CD14-positive monocyte (primary cell): ENCODE results near the gene ATP1A2. TPM values are rescaled to one million over a fixed set of nuclear protein-coding genes. Genes with fewer than 3 reads are reported as not detected.

Source experiments
- DNase-seq, 3 donors: peaks; one replicate each; pipeline ENCODE4 v3.0.0-alpha.2; 2011 to 2022
- H2AFZ ChIP-seq: 2 replicates; pipeline ENCODE4 v1.6.0; 2012; ENCODE audit warnings: mild to moderate bottlenecking, low read depth, low read length, inconsistent platforms; ENCODE audit not compliant: insufficient read depth, poor library complexity, severe bottlenecking
- H3K27ac ChIP-seq, 2 donors: 1 replicate in 1 of 2; 2 replicates in 1 of 2; pipeline ENCODE4 v1.5.1; 2012 to 2013; ENCODE audit warnings: low read length in 2 of 2, control low read depth in 1 of 2, inconsistent platforms in 1 of 2, low read depth in 1 of 2, mild to moderate bottlenecking in 1 of 2
- H3K27me3 ChIP-seq, 2 donors: one replicate each; pipeline versions ENCODE4 v1.6.0 to v1.6.1; 2011 to 2013; ENCODE audit warnings: low read length in 2 of 2; ENCODE audit not compliant: control insufficient read depth in 2 of 2, insufficient read depth in 2 of 2
- H3K36me3 ChIP-seq, 2 donors: replicated peaks in 1 of 2; 1 replicate in 1 of 2; 2 replicates in 1 of 2; pipeline versions ENCODE4 v1.5.1 to v1.6.1; 2012 to 2013; ENCODE audit warnings: low read length in 2 of 2, control low read depth in 1 of 2, inconsistent platforms in 1 of 2, mild to moderate bottlenecking in 1 of 2; ENCODE audit not compliant: insufficient read depth in 2 of 2, control insufficient read depth in 1 of 2
- H3K4me1 ChIP-seq, 2 donors: 1 replicate in 1 of 2; 2 replicates in 1 of 2; pipeline versions ENCODE4 v1.5.1 to v1.6.1; 2012 to 2013; ENCODE audit warnings: low read length in 2 of 2, control low read depth in 1 of 2, inconsistent platforms in 1 of 2, mild to moderate bottlenecking in 1 of 2, moderate library complexity in 1 of 2; ENCODE audit not compliant: insufficient read depth in 2 of 2, control insufficient read depth in 1 of 2
- H3K4me2 ChIP-seq: replicated peaks from 2 replicates; pipeline ENCODE3; 2012; ENCODE audit warnings: low read length, moderate library complexity, mild to moderate bottlenecking; ENCODE audit not compliant: poor library complexity, severe bottlenecking; ENCODE audit errors: extremely low read depth
- H3K4me3 ChIP-seq, 3 experiments: fragments of 200-600 bp in 1 of 3; sonication (generic) in 1 of 3; replicated peaks in 1 of 3; 1 replicate in 2 of 3; 2 replicates in 1 of 3; pipeline ENCODE4 v1.5.1; 2011 to 2013; ENCODE audit warnings: low read length in 3 of 3, mild to moderate bottlenecking in 3 of 3, control low read depth in 2 of 3, low read depth in 2 of 3, inconsistent platforms in 1 of 3, moderate library complexity in 1 of 3
- H3K79me2 ChIP-seq: 2 replicates; pipeline ENCODE4 v1.6.0; 2012; ENCODE audit warnings: mild to moderate bottlenecking, control low read depth, inconsistent platforms, low read length, moderate library complexity; ENCODE audit not compliant: insufficient read depth
- H3K9ac ChIP-seq: 2 replicates; pipeline ENCODE4 v1.6.0; 2017; ENCODE audit warnings: low read length, mild to moderate bottlenecking; ENCODE audit not compliant: insufficient read depth, poor library complexity, severe bottlenecking
- H3K9me3 ChIP-seq, 2 donors: replicated peaks in 1 of 2; 1 replicate in 1 of 2; 2 replicates in 1 of 2; pipeline versions ENCODE4 v1.5.1 to v1.6.1; 2012 to 2013; ENCODE audit warnings: low read length in 2 of 2, control low read depth in 1 of 2; ENCODE audit not compliant: control insufficient read depth in 1 of 2, insufficient read depth in 1 of 2
- H4K20me1 ChIP-seq: 2 replicates; pipeline ENCODE4 v1.6.0; 2012; ENCODE audit warnings: mild to moderate bottlenecking, low read length, control low read depth, moderate library complexity; ENCODE audit not compliant: insufficient read depth
- H3K27ac Mint-ChIP-seq, 7 donors: one replicate each; pipeline ENCODE4 v1.8.0; 2020; ENCODE audit warnings: mild to moderate bottlenecking in 7 of 7, mixed read lengths in 7 of 7, moderate library complexity in 6 of 7, inconsistent platforms in 2 of 7
- H3K27me3 Mint-ChIP-seq, 3 donors: one replicate each; pipeline ENCODE4 v1.8.0; 2021 to 2022; ENCODE audit warnings: low read depth in 3 of 3, mild to moderate bottlenecking in 3 of 3, mixed read lengths in 3 of 3, moderate library complexity in 3 of 3, inconsistent platforms in 1 of 3
- H3K36me3 Mint-ChIP-seq, 2 donors: one replicate each; pipeline ENCODE4 v1.8.0; 2020; ENCODE audit warnings: mixed read lengths in 2 of 2, inconsistent platforms in 1 of 2, mild to moderate bottlenecking in 1 of 2
- H3K4me1 Mint-ChIP-seq: one replicate; pipeline ENCODE4 v1.8.0; 2020; ENCODE audit warnings: mild to moderate bottlenecking, mixed read lengths
- H3K4me3 Mint-ChIP-seq, 2 donors: one replicate each; pipeline ENCODE4 v1.8.0; 2020; ENCODE audit warnings: mild to moderate bottlenecking in 2 of 2, mixed read lengths in 2 of 2, moderate library complexity in 1 of 2
- H3K9me3 Mint-ChIP-seq, 7 donors: one replicate each; pipeline ENCODE4 v1.8.0; 2020 to 2022; ENCODE audit warnings: mixed read lengths in 7 of 7, mild to moderate bottlenecking in 6 of 7, moderate library complexity in 6 of 7, inconsistent platforms in 2 of 7
- WGBS: methylation state at CpG from one replicate; pipeline ENCODE4 v1.1.5; 2013; ENCODE audit warnings: missing lambda C conversion rate; ENCODE audit not compliant: insufficient coverage; 5-methylcytosine and 5-hydroxymethylcytosine counted together
- intact Hi-C, 2 donors: fragments of 100-400 bp; cut with micrococcal nuclease; formaldehyde crosslinking; loops; one replicate each; pipeline versions ENCODE4 v1.15.0 to v1.15.1; 2023
- polyA plus RNA-seq, 3 donors: library from polyadenylated mRNA; depleted of rRNA in 1 of 3; unstranded in 2 of 3; stranded (reverse) in 1 of 3; fragments of 300-500 nt in 2 of 3; fragments of >200 nt in 1 of 3; fragmentation: Illumina TruSeq in 2 of 3; gene quantifications; 1 replicate in 2 of 3; 2 replicates in 1 of 3; pipeline ENCODE4 v1.2.3, GENCODE V29; 2012 to 2021
- TF ChIP-seq, protein P1 (sequence below): fragments of 200-600 bp; IDR thresholded peaks from one replicate; pipeline ENCODE4 v1.8.0; 2022; ENCODE audit warnings: antibody characterized with exemption, mild to moderate bottlenecking

The ATP1A2 gene
- polyA plus RNA-seq, 3 donors: 0.03 TPM; not detected in 2

DNA sequence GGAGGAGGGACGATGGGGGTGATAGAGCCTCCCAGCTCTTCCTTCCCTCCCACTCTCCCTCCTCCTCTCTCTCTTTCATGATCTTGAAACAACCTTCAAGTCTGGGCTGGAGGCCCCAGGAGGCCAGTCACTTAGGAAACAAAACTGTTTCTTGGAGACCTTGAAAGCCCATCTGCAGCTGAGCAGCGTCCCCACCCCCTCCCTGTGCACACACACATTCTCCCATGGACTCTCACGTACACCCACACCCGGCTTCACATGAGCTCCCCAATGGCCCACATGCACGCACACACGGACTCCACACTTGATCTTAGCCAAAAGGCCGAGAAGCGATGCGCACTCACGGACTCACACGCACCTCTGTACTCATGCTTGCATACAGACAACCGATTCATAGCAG lies 3.2 kb upstream of the ATP1A2 start:
- H3K4me2 ChIP-seq: no peak overlapping the region
- no peak for DNase-seq
- Mint-ChIP-seq H3K4me1 (peaks cover 5% of the 10 kb centered on the region), H3K36me3 (no peaks in the 10 kb centered on the region), H3K4me3 (no peak overlapping the region), H3K27me3 (peaks cover 7 to 18% (median 15%) of the 10 kb centered on the region in 3 donors), H3K9me3 (no peaks in the 10 kb centered on the region), H3K27ac (no peak overlapping the region)
- H3K27me3 ChIP-seq: peaks cover 0 to 4% of the 10 kb centered on the region in 2 donors
- no peak overlapping the region for H3K27ac ChIP-seq
- H2AFZ ChIP-seq: no peak overlapping the region
- TF ChIP-seq, protein P1, sequence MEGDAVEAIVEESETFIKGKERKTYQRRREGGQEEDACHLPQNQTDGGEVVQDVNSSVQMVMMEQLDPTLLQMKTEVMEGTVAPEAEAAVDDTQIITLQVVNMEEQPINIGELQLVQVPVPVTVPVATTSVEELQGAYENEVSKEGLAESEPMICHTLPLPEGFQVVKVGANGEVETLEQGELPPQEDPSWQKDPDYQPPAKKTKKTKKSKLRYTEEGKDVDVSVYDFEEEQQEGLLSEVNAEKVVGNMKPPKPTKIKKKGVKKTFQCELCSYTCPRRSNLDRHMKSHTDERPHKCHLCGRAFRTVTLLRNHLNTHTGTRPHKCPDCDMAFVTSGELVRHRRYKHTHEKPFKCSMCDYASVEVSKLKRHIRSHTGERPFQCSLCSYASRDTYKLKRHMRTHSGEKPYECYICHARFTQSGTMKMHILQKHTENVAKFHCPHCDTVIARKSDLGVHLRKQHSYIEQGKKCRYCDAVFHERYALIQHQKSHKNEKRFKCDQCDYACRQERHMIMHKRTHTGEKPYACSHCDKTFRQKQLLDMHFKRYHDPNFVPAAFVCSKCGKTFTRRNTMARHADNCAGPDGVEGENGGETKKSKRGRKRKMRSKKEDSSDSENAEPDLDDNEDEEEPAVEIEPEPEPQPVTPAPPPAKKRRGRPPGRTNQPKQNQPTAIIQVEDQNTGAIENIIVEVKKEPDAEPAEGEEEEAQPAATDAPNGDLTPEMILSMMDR: no peak
- H3K79me2 ChIP-seq: no peaks in the 10 kb centered on the region
- H3K36me3 ChIP-seq: no peaks in the 10 kb centered on the region
- H3K4me1 ChIP-seq: peaks cover 0 to 8% of the 10 kb centered on the region in 2 donors
- intact Hi-C loops: no loop called here
- H3K9ac ChIP-seq: no peak overlapping the region
- H4K20me1 ChIP-seq: no peaks in the 10 kb centered on the region
- H3K4me3 ChIP-seq: no peak overlapping the region
- 97% methylated on average over 11 of the region's 12 CpGs for WGBS
- no peaks in the 10 kb centered on the region for H3K9me3 ChIP-seq

DNA sequence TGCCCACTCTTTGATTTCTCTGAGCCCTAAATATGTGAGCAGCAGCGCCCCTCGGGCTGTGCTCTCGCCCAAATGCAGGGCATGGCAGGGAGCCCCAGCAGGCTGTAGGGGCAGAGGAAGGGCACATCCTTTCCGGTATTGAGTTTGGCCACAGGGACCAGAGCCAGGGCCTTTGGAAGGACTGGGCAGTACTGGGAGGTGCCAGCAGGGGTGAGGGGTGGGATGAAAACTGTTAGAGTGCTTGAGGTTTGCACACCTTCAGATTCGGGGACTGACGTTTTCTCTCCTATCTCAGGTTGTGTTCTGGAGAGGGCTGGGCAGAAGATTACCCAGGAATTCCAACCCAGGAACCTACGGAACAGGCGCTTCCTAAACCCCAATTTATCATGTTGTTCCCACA lies 2.2 kb upstream of the ATP1A2 start:
- WGBS: 100% methylated on average over 6 of the region's 8 CpGs
- Mint-ChIP-seq H3K27me3 (peaks cover 7 to 21% (median 17%) of the 10 kb centered on the region in 3 donors), H3K27ac (no peak overlapping the region), H3K4me3 (no peak overlapping the region), H3K4me1 (peaks cover 5% of the 10 kb centered on the region), H3K36me3 (no peaks in the 10 kb centered on the region), H3K9me3 (no peaks in the 10 kb centered on the region)
- peaks cover 0 to 8% of the 10 kb centered on the region in 2 donors for H3K4me1 ChIP-seq
- H3K9ac ChIP-seq: no peak overlapping the region
- no peaks in the 10 kb centered on the region for H3K36me3 ChIP-seq
- no peak overlapping the region for H3K4me3 ChIP-seq
- H4K20me1 ChIP-seq: no peaks in the 10 kb centered on the region
- no peak for DNase-seq
- H3K27me3 ChIP-seq: peaks cover 0 to 6% of the 10 kb centered on the region in 2 donors
- no peak overlapping the region for H2AFZ ChIP-seq
- no peak overlapping the region for H3K4me2 ChIP-seq
- H3K27ac ChIP-seq: no peak overlapping the region
- H3K79me2 ChIP-seq: no peaks in the 10 kb centered on the region
- intact Hi-C loops: no loop called here
- no peaks in the 10 kb centered on the region for H3K9me3 ChIP-seq
- TF ChIP-seq, protein P1: peak; percentile 10
